NCI-H1436 (cell line): ENCODE results near the gene SYT12.

ENCODE experiments used
- DNase-seq: peaks from one replicate; lab custom pipeline; 2025; lab: John Stamatoyannopoulos, UW

SYT12 gene

GRCh38 chr11:67055812-67056211 is 32.9 kb downstream of the SYT12 start:
- DNase-seq: no peak

GRCh38 chr11:67056267-67057204 is 33.6 kb downstream of the SYT12 start, which contains the start of gene RHOD:
TSS of gene RHOD (plus strand) at chr11:67056847. CDS start at chr11:67056903, 56 bp downstream.
- no peak for DNase-seq

GRCh38 chr11:67057205-67057672 is 34.3 kb downstream of the SYT12 start:
- DNase-seq: no peak

GRCh38 chr11:67058506-67058905 is 35.6 kb downstream of the SYT12 start:
- no peak for DNase-seq

- no peak for DNase-seq
Measured at GRCh38 chr11:67059671-67060070, 36.7 kb downstream of the SYT12 start.

GRCh38 chr11:67060111-67060522 is 37.2 kb downstream of the SYT12 start:
- DNase-seq: no peak

GRCh38 chr11:67062526-67063373 is 39.8 kb downstream of the SYT12 start:
- DNase-seq: no peak

- DNase-seq: no peak
Measured at GRCh38 chr11:67066333-67066709, 43.4 kb downstream of the SYT12 start.

GRCh38 chr11:67071420-67072284 is 48.7 kb downstream of the SYT12 start:
- peak; percentile 21 for DNase-seq

GRCh38 chr11:67072295-67072694 is 49.4 kb downstream of the SYT12 start:
- no peak for DNase-seq

GRCh38 chr11:67073908-67074307 is 51.0 kb downstream of the SYT12 start:
- DNase-seq: no peak

- DNase-seq: no peak
Measured at GRCh38 chr11:67076202-67076601, 53.3 kb downstream of the SYT12 start.

GRCh38 chr11:67079065-67079705 is 56.3 kb downstream of the SYT12 start:
- DNase-seq: no peak

- no peak for DNase-seq
Measured at GRCh38 chr11:67082071-67082791, 59.3 kb downstream of the SYT12 start.

GRCh38 chr11:67083786-67084366 is 60.9 kb downstream of the SYT12 start:
- no peak for DNase-seq

- DNase-seq: no peak
Measured at GRCh38 chr11:67085617-67086016, 62.7 kb downstream of the SYT12 start.

- no peak for DNase-seq
Measured at GRCh38 chr11:67090717-67091116, 67.8 kb downstream of the SYT12 start.

- DNase-seq: no peak
Measured at GRCh38 chr11:67095214-67095507, 72.2 kb downstream of the SYT12 start.

GRCh38 chr11:67098799-67099429 is 76.0 kb downstream of the SYT12 start:
- DNase-seq: no peak

GRCh38 chr11:67099831-67100324 is 76.9 kb downstream of the SYT12 start:
- no peak for DNase-seq
